ENCODE data around the gene PSG3.
"Not testable (repeated sequence)": the region's sequence is repeated elsewhere in the genome, so short reads cannot be mapped to it uniquely, and the experiment has no call there.

Gene PSG3

DNA sequence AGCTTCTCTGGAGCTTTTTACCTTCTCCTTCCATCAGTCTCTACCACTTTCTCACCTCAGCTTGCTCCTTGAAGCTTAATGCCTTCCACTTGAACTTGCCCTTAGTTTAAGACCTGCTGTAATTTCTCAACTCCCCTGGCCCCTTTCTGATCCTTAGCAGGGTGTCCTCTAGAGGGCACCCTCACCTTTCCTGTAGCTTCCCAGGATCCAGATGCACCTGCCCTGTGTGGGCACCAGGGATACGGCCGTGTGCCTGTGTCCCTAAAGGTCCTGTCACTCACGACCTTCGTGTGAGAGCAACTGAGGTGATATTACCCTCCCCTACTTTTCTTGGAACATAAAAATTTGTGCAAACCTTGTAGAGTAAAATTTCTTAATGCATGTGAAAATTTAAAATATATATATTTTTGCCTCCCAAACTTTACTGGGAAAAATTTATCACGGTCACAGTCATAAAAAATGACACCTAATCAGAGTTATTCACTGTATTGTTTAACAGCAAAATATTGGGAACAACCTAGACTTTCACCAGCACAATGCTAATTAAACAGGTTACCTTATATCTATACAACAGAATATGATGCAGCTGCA is 46.4 kb downstream of the PSG3 start:
- peak; percentile 21 for DNase-seq

GRCh38 chr19:42683917-42684513 is 56.3 kb downstream of the PSG3 start:
- peak; percentile 39 for DNase-seq

GRCh38 chr19:42676326-42676725 is 64.0 kb downstream of the PSG3 start:
- DNase-seq, result not testable (repeated sequence)

GRCh38 chr19:42674549-42674948 is 65.7 kb downstream of the PSG3 start:
- DNase-seq, result not testable (repeated sequence)

Data from stimulated activated CD4-positive, alpha-beta T cell treated with anti-CD3 and anti-CD28 coated beads, Interleukin-15, amount 100 ng/mL, for 24 hours (primary cell).